Measurements from ENCODE around the gene TTLL7. TPM values are rescaled to one million over a fixed set of nuclear protein-coding genes. Genes with fewer than 3 reads are reported as not detected.

Gene TTLL7
- total and polyA plus RNA-seq, 2 experiments from 2014 or later: 4.1 to 6.7 TPM

GRCh38 chr1:83998205-83998497 lies 781 bp downstream of the TTLL7 start:
- ATAC-seq (peak; percentile 18), DNase-seq (ENCODE audit: low spot score) (no peak)
- H3K27me3 ChIP-seq (ENCODE audit: insufficient read depth): peaks cover 58% of the 10 kb centered on the region
- peak overlapping the region; percentile 86 for H3K4me3 ChIP-seq
- peak overlapping the region; percentile 83 for H3K4me2 ChIP-seq
- peaks cover 10% of the 10 kb centered on the region; the same call in 1 of the 2 replicates for H3K4me1 ChIP-seq (ENCODE audit: insufficient read depth)
- no peaks in the 10 kb centered on the region for H3F3A ChIP-seq (replicated peaks; ENCODE audit: low read depth)
- TF ChIP-seq EZH2phosphoT487 (IDR thresholded peaks at IDR 0.05; ENCODE audit: unreplicated experiment) (no peak), CREB1 (CRISPR knock-in tag; IDR thresholded peaks at IDR 0.05; ENCODE audit: low read depth) (no peak), POLR2AphosphoS5 (IDR thresholded peaks at IDR 0.05; ENCODE audit: low read depth) (no peak), EZH2 (IDR thresholded peaks at IDR 0.05; ENCODE audit: low read depth, unreplicated experiment) (no peak), STAT1 (IDR thresholded peaks at IDR 0.05; ENCODE audit: unreplicated experiment) (no peak), ETS1 (IDR thresholded peaks at IDR 0.05) (no peak), ZNF462 (CRISPR knock-in tag; IDR thresholded peaks at IDR 0.05) (no peak), REST (IDR thresholded peaks at IDR 0.05; ENCODE audit: unreplicated experiment) (no peak), ZNF331 (CRISPR knock-in tag; IDR thresholded peaks at IDR 0.05; ENCODE audit: low read depth) (no peak), NANOG (IDR thresholded peaks at IDR 0.05; ENCODE audit: borderline replicate concordance) (no peak), ZNF114 (CRISPR knock-in tag; IDR thresholded peaks at IDR 0.05) (no peak), JUNB (IDR thresholded peaks at IDR 0.05; ENCODE audit: unreplicated experiment) (no peak)
- TF ChIP-seq, protein P1, sequence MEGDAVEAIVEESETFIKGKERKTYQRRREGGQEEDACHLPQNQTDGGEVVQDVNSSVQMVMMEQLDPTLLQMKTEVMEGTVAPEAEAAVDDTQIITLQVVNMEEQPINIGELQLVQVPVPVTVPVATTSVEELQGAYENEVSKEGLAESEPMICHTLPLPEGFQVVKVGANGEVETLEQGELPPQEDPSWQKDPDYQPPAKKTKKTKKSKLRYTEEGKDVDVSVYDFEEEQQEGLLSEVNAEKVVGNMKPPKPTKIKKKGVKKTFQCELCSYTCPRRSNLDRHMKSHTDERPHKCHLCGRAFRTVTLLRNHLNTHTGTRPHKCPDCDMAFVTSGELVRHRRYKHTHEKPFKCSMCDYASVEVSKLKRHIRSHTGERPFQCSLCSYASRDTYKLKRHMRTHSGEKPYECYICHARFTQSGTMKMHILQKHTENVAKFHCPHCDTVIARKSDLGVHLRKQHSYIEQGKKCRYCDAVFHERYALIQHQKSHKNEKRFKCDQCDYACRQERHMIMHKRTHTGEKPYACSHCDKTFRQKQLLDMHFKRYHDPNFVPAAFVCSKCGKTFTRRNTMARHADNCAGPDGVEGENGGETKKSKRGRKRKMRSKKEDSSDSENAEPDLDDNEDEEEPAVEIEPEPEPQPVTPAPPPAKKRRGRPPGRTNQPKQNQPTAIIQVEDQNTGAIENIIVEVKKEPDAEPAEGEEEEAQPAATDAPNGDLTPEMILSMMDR (conservative IDR thresholded peaks at IDR 0.05; ENCODE audit: low read depth in 2 of 2): no peak
- Mint-ChIP-seq H3K4me3 (peak overlapping the region; percentile 88), H3K4me1 (peaks cover 10% of the 10 kb centered on the region; the same call in 2 of the 3 replicates), H3K27me3 (ENCODE audit: insufficient read depth, low read depth, poor library complexity) (peaks cover 31% of the 10 kb centered on the region), H3K27ac (no peak overlapping the region), H3K9me3 (peaks cover 3% of the 10 kb centered on the region; the same call in 1 of the 3 replicates), H3K36me3 (ENCODE audit: low read depth) (no peaks in the 10 kb centered on the region)
- H4K20me1 ChIP-seq (replicated peaks; ENCODE audit: insufficient read depth): 0 out of 2 replicates have a peak, but pooled peaks cover 7% of the 10 kb centered on the region
- no peaks in the 10 kb centered on the region for H3K9me2 ChIP-seq (ENCODE audit: insufficient read depth)
- H3K27ac ChIP-seq (ENCODE audit: low read depth): no peak overlapping the region
- H3K36me3 ChIP-seq (ENCODE audit: insufficient read depth): no peaks in the 10 kb centered on the region
- no peak overlapping the region for H2AFZ ChIP-seq
- H3K79me2 ChIP-seq (replicated peaks; ENCODE audit: insufficient read depth): no peaks in the 10 kb centered on the region; the same call in 1 of the 2 replicates

All from GM23338 (cell line).